Measurements from ENCODE around the gene SLC38A3.

DNA sequence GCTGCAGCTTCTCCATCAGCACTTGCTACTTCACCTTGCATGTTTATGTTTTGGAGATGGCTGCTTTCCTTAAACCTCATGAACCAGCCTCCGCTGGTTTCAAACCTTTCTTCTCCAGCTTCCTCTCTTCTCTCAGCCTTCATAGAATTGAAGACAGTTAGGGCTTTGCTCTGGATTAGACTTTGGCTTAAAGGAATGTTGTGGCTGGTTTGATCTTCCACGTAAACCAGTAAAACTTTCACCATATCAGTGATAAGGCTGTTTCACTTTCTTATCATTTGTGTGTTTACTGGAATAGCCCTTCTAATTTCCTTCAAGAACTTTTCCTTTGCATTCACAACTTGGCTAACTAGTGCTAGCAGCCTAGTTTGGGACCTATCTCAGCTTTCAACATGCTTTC lies 25.4 kb upstream of the SLC38A3 start:
- no peak for TF ChIP-seq YY1 (IDR thresholded peaks at IDR 0.05; ENCODE audit: insufficient read depth, insufficient read length)
- TF ChIP-seq ZNF274 (IDR thresholded peaks at IDR 0.05; ENCODE audit: low read depth, low read length) = no peak
- no peak for TF ChIP-seq SUZ12 (IDR thresholded peaks at IDR 0.05; ENCODE audit: extremely low read depth, insufficient read depth, insufficient read length)

Data from NT2/D1 (cell line).